Kidney glomerular epithelial cell (primary cell): Measurements from ENCODE around the gene ARHGEF4.

ENCODE experiments used
- DNase-seq: peaks from one replicate; lab custom pipeline; 2025; lab: John Stamatoyannopoulos, UW

The ARHGEF4 gene, protein sequence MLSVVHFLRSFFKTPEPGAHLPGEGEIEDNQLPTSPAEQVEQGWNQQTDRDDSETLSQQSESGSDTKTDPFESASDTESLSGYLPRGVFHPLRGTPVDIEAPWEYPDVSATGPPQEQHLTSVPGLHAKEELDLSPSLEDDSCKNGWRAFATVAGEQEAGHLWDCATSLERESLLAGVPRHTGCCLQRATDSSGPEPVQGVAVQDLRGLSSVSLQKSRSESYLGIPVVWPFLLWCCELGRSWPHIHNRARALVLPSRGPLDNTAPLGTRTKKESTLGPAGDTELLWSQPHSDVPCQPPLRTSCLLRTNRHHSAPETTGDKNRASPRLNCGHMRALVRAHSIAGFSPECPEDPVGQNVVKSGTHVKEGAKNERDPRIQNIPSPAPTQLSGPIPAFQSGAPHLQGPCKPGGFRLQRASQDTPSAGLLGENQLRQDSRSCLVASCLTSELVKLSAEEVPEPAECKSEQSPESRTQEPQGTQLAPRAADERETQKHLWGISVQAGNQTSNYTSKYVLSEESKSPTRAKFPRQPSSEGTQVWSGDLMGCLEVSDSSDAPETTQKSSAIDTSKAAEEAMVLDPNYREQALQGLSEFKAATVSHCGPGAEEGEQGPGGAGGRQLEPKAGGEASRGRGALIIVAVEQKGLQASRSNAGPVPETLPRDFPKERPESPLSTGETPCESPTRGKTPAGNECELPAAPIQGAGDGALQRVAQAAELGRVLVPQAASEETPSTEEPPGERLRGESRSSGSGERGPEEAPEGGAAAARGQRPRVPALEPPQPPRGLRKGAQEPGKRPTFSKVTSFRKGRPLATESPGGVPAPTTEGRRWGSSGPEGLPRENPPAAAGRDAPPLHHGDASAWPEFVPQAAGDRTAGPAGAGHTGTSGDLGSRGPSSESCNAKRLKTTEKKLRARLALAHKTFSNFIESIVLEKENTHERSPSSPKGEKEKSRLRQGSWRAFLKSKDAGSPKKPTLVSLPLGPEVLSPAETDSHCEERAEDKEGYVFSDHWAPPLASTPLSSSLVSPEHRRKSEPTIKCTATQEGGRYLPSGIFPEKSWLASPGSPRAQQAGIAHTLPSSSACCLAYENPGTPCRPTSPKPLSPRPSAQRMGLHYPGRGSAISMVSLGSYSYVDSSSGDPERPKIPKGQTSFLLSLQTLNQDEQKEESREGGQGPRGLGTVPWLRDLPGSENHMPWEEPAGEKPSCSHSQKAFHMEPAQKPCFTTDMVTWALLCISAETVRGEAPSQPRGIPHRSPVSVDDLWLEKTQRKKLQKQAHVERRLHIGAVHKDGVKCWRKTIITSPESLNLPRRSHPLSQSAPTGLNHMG (N-terminal part only)

DNA sequence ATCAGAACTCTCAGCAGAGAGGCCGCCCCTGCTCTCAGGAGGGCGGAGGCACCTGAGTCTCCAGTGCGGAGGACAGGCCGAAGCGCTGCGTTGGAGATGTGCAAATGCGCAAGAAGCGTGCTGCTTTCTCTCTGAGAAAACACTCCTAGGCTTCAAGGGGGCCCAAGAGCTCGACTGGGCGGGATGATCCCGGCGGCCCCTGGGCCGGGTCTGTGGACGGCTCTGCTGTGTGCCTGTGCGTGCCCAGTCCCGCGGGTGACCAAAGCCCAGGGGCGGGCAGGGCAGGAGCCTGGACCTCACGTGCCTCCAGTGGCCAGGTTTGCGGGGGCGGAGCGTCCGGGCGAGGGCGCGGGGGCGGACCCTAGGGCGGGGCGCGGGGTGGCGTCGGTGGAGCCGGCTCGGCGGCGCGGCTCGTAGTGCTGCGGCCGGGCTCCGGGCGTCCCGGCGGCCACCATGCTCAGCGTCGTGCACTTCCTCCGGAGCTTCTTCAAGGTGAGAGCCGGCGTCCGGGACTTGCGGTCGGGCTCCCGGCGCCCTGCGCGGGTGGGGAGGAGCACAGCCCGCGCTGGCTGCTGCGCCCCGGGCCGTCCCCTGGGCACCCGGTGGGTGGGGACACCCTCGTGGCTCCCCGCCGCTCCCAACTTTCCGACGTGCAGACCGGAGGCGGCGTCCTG is at the start of gene ARHGEF4:
Gene ARHGEF4, plus strand, starts transcription at position 414 of the 674 bp plus-strand sequence. Its CDS starts 40 bp downstream, at position 454.
- DNase-seq: no peak

DNA sequence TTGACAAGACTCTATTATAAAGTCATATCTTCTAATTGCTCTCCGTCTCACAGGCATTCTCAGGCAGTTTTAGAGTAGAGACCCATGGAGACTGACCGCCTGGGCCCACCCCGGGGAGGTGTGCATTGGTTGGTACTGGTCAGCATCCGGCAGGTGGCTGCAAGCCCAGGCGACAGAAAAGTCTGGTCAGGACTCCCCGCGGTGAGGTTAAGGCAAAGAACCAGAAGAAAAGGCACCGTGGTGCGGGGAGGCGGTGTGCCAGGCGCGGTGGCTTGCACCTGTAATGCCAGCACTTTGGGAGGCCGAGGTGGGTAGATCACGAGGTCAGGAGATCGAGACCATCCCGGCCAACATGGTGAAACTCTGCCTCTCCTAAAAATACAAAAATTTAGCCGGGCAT is 48.9 kb upstream of the ARHGEF4 start:
- DNase-seq: no peak

DNA sequence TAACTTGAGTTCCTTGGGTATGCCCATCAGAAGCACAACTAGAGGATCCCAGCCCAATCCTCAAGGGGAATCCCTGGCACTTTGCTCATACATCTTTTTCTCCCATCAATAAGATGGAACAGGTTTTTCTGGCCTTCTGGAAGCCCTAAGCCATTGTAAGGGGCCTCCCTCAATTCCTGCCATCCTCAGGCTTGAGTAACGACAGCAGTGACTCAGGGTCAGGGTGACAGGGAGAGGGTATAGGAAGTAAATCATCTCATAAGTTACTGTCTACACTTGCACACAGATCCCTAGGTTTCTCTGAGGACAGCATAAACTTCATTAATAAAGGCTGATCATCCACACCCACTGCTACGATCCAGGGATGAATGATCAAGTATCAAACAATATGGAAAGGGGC is 46.4 kb upstream of the ARHGEF4 start:
- no peak for DNase-seq

DNA sequence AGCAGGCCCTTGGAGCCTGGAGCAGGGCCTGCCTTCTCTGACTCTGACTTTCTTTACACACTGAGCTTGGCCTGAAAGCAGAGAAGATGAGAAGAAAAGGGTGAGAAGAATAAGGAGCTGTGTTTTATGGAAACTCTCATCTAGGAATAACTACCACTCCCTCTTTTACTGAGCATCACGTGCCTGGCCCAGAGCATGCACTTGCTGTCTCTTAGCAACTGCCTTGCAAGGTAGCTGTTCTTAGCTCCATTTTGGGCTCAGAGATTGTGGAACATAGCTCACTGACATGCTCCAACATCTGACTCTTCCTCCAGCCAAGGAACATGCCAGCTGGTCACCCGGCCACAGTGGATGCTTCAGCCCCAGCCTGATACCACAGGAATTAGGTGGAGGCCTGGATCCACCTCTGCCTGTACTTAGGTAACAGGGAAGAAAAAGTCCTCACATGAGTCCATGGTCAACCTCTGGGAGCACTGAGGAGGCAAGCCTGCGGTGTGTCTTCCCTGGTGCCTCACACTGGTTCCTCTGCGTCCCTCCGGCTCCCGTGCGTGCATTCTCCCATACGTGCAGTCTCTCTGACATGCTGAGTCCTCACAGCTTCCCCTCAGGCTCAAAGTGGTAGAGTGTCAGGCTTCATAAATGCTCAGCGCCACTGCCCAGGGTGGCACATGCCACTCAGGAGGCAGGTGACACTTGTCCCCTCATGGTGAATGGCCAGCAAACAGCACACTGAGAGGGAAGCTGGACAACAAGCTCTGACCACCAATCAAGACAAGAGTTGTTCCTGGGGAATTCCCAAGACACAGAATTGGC is 45.7 kb upstream of the ARHGEF4 start:
- DNase-seq: no peak

DNA sequence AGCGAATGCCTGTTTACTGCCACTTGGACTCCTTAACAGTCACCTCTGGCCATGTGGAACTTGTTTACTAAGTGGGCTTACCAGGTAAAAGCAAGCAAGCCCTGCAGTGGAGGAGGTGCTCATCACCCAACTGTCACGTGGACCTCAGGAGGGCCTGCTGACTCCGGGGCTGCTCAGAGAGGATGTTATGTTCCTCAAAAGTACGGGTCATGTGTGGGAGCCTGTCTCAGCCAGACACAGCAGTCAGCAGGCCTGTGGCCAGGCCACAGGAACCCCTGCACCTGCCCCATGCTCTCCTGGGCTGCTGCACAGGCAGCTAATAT is 45.1 kb upstream of the ARHGEF4 start:
- DNase-seq: no peak

DNA sequence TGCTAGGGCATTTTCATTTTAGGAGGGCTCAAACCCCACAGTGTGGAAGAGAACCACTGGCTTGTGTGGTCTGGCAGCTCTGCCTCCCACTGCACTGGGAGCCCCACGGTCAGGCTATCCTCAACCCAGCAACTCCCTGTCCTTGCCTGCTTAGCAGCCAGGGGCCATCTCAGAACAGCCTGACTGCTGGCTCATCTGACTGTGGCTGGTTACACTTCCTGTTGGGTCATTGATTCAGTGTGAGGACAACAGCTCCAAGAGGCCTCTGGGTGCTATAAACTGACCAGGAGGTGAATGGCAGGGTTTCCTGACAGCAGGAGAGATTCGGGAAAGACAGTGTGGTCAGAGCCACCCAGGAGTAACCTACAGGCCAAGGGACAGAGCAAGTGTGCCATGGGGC is 41.3 kb upstream of the ARHGEF4 start:
- no peak for DNase-seq

DNA sequence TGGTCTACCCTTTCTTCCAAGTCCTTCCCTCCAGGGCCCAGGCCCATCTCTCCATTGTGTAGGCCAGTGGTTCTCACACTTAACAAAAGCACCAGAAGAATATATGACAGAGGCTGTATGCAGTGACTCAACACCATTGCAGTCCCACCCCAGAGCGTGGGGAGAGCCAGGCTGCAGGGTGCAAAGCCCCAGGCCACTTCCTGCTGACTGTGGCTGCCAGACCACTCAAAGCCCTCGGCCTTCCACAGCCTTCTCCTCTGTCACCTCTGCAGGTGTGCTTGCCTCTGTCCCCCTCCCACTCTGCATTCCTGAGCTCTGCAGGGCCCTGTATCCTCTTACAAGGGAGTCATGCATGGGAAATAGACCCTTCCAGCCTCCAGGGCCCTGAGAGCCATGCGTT is 40.4 kb upstream of the ARHGEF4 start:
- no peak for DNase-seq

DNA sequence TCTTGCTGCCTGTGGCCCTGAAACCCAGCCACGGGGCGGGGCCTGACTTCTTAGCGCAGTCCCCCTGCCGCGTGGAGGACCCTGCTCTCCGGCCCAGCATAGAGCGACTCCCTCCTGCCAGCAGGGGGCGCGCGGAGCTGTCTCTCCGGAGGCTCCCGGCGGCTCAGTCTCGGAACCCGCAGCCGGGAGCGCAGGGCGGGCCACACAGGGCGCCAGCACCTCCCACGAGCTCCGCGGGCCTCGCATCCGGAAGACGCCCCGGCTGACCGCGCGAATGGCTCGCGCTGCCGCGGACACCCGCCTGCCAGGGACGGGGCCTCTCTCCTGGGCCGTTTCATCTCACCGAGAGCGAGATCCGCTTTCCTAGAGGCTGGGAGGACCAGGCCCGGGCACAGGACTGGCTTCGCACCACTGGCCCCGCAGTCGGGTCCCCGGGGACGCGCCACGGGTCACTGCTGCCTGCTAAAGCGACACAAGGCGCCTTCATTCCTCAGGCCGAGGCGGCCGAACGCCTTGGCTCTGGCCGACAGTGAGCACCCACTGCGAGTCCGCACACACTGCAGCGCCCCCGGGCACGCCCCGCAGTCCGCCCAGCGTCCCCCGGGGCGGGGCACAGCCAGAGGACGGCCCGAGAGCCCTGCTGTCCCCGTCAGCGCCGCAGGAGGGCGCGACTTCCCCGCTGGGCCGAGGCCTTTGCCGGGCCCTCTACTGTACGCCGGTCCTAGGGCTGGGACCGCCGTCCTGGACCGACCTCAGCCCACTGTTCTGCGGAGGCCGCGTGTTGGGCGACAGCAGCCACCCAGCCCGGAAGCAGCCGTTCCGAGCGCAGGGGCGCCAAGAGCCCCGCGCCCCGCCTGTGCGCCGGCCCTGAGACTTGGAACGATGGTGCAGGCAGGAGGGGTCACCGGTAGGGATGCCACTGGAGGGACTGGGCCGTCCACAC is 39.0 kb upstream of the ARHGEF4 start:
- peak; percentile 78 for DNase-seq

DNA sequence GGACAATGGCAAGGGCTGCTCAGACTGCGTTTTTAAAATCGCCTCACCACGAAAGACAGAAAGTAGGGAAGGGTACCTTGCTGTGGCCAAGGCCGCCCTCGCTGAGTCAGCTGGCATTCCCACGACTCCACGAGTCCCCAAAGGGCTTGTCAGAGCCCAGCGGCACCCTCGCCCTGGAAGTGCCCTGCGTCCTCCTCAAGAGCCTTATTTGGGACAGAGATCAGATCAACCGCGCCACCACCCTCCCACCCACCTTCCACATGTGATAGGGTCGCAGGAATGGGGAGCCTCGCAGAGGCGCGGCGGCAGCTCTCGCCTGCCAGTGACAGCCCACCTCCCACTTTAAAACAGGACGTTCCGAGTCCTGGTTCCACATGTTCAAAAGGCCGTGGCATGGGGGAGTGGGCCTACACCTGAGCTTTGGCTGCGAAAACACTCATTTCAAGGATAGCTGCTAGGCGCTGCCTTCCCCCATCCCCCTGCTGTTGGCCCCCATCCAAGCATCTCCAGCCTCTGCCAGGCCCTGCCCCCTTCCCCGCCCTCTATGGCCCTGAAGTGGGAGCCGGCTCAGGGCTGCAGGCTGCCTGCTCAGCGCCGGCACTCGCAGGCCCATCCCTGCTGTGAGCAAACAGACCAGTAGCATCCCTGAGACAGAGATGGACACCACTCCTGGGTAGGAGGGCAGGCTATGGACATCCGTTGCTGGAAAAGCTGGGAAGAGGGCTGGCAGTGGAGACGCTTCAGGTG is 38.1 kb upstream of the ARHGEF4 start:
- DNase-seq: no peak

DNA sequence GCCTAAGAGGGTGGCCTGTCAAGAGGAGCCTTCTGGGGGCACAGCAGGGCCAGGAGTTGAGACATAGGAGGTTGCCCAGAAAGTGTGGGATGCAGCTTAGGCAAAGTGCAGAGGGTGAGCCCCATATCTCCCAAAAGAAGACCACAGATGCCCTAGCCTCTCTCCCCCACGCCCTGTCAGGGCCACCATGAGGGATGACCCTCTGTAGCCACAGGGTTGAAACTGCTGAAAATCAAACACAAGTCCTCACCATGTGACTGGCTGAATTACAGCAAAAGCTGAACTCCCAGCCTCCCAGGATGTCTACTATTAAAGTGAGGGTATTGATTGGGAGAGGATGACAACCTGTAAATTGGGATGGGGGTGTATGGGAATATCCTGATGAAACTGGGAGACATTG is 37.4 kb upstream of the ARHGEF4 start:
- no peak for DNase-seq

DNA sequence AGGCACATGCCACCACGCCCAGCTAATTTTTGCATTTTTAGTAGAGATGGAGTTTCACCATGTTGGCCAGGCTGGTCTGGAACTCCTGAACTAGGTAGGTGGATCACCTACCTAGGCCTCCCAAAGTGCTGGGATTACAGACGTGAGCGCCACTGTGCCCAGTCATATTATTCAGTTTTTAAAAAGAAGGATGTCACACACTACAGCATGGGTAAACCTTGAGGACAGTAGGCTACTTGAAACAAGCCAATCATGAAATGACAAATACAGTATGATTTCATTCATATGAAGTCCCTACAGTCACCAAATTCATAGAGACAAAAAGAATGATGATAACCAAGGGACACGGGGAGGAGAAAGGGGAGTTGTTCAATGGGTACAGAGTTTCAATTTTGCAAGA is 31.1 kb upstream of the ARHGEF4 start:
- DNase-seq: no peak

DNA sequence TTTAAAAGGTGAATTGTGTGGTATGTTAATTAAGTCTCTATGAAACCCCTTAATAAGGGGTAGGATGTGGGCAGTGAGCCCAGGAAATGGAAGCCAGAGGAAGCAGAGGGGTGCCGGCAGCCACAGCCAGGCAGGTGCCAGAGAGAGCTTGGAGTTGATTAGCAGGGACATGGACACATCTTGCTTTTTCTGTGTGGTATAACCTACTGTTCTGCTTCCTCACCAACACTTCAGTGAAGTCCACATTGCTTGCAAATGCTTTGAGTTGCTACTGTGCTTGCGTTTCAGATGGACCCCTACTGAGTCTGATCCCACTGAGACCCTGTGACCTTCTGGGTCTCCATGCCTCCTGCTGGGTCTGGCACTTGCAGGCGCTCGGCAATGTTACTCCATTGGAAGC is 30.3 kb upstream of the ARHGEF4 start:
- no peak for DNase-seq

DNA sequence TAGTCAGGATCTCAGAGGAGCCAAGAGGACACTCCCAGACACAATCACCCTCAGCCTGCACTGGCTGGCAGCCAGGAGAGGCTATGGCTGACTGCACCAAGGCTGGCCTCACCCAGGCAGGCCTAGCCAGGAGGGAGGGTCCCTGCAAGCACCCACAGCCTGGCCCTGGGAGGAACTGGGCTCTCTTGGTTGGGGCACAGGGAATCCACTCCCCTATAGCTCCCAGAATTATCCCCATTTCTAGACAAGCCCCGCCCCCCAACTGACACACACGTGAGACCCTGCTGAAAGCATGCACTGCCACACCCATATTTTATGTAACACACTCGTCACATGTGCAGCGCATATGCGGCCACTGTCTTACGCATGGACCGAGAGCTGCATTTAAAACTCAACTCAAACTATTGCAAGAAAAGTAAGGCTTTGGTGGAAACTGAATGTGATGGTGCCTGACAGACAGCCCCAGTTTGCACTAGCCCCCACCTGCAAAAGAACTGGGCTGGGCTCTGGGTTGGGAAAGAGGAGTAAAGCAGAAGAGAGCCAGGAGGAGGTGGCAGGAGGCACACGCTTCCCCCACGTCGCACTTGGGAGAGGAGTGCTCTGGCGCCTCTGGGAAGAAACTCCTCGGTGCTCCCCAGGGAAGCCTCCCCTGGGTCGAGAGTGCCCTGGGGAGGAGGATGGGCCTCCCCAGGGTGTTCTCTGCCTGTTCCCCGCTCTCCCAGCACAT is 28.9 kb upstream of the ARHGEF4 start:
- no peak for DNase-seq

DNA sequence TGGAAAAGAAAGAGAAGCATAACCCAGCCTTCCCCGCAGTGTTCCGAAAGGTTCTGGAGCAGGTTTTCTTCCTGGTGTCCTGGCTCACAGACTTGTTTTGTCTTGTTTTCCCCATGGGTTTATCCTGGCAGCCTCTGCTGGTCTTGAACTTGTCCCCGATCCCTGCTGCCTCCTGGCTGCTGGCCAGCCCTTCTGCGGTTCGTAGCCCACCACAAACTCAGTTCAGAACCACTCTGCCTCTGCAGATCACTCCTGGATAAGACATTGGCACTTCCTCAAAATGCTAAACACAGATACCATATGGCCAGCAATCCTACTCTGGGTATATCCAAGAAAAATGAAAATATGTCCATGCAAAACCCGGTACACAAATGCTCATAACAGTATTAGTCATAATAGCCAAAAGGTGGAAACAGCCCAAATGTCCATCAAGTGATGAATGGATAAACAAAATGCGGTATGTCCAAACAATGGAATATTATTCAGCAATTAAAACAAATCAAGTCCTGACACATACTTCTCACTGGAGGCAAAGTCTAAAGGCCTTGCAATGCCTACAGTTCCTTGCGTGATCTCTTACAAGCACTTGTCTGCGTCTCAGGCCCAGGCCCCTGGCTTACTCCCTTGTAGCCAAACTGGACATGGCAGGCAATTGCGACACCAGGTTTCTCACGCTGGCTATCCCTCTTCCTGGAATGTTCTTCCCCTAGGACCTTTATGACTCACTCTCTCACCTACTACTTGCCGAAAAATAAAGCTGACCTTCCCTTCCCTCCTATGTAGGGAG is 28.0 kb upstream of the ARHGEF4 start:
- DNase-seq: no peak

DNA sequence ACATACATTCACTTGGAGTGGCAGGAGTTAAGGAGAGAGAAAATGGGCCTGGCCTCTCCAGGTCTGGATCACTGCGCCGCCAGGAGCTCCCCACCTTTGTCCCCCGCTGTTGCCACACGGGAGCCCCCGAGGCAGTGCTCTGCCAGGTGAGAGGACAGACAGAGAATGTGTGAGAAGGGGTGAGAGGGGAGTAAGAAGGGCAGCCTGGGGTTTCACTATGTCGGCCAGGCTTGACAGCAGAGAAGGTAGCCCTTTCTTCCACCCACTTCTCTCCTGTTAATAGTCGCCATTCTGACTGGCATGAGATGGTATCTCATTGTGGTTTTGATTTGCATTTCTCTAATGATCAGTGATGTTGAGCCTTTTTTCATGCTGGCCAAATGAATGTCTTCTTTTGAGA is 26.2 kb upstream of the ARHGEF4 start:
- no peak for DNase-seq

DNA sequence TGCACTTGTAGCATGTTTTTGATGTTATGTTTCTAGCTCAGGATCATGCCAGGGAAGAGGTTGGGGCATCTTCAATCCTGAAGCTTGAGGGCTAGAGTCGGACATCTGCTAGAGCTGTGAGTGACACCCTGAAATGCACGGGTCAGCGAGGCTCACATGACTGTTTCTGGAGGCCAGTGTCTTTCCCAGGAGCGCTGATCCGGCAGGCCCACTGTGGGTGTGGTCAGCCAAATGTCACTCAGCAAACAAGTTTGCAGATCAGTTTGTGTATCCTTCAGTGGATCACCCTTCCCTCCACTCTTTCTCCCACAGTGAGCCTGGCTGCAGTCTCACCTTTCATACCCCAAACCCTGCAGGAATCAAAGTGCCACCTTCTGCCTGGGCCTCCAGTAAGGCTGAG is 23.0 kb upstream of the ARHGEF4 start:
- DNase-seq: no peak

DNA sequence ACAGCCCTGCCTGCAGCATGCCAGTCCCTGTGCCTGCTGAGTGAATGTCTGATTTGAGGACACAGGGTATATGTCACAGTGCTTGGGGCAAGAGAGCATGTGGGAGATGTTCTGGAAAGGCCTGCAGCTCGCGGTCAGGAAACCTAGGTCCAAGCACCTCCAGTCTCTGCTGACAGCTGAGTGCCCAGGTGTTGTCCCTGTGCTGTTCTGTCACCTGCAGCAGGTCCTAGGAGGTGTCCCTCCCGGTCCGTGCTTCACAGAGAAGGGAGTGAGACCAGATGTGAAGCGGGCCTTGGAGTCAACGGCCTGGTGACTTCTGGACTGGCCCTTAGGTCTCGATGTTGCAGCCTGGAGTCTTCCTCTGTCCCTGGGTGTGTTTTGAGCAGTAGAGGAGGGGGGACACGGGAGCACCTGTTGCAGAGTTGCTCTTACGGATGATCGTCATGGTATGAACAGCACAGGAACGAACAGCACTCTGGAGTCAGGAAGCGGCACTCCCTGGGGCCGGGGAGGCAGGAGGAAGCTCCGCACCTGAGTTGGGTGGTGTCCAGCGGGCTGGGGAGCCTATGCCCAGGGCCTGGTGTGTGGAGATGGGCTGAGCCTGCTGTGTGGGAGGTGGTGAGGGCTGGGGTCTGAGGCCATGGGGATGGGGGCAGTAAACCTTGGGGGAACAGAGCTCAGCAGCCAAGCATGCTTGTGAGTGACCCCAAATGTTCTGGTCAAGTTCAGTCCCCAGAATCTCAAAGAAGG is 21.6 kb upstream of the ARHGEF4 start:
- no peak for DNase-seq
